Neural progenitor cell (in vitro differentiated cells): ENCODE data around the gene MVB12B.

ENCODE experiments used
- EZH2 ChIP-seq: fragments of 200-600 bp; sonication (generic); IDR thresholded peaks from 2 replicates; pipeline ENCODE4 v1.6.1; 2017; ENCODE audit warnings: antibody characterized with exemption, mild to moderate bottlenecking, moderate library complexity
- EZH2phosphoT487 ChIP-seq: fragments of 200-600 bp; sonication (generic); IDR thresholded peaks from 2 replicates; pipeline ENCODE4 v1.6.1; 2017; ENCODE audit warnings: antibody characterized with exemption
- TF ChIP-seq, protein P1 (sequence below): fragments of 200-600 bp; sonication (generic); IDR thresholded peaks from 2 replicates; pipeline ENCODE4 v1.5.1; 2017; ENCODE audit warnings: antibody characterized with exemption, mild to moderate bottlenecking

DNA sequence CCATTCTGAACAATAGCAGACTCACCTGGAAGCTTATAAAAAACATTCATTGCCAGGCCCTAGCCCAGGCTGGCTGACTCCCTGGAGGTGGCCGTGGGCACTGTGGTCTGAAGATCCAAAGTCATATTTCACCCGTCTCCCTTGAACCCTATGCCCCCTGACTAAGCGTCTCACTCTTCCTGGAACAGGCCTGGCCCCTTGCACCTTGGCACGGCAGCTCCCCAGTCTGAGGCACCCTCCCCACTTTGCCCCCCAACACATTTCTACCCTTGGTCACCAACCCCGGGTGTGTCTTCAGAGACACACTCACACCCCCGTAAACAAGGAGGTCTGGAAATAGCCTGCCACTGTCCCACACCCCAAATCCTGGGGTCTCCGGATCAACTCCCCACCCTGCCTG is 218.5 kb downstream of the MVB12B start:
- TF ChIP-seq, protein P1, sequence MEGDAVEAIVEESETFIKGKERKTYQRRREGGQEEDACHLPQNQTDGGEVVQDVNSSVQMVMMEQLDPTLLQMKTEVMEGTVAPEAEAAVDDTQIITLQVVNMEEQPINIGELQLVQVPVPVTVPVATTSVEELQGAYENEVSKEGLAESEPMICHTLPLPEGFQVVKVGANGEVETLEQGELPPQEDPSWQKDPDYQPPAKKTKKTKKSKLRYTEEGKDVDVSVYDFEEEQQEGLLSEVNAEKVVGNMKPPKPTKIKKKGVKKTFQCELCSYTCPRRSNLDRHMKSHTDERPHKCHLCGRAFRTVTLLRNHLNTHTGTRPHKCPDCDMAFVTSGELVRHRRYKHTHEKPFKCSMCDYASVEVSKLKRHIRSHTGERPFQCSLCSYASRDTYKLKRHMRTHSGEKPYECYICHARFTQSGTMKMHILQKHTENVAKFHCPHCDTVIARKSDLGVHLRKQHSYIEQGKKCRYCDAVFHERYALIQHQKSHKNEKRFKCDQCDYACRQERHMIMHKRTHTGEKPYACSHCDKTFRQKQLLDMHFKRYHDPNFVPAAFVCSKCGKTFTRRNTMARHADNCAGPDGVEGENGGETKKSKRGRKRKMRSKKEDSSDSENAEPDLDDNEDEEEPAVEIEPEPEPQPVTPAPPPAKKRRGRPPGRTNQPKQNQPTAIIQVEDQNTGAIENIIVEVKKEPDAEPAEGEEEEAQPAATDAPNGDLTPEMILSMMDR, result no peak
- no peak for TF ChIP-seq EZH2phosphoT487
- no peak for TF ChIP-seq EZH2
